Iris pigment epithelial cell (primary cell): ENCODE results near the gene NOTCH1.

ENCODE experiments used
- DNase-seq: peaks from one replicate; pipeline ENCODE4 v3.0.0-alpha.2; 2011; ENCODE audit warnings: low read depth

The NOTCH1 gene

GRCh38 chr9:136531904-136532798, 13.7 kb downstream of the NOTCH1 start:
- no peak for DNase-seq

GRCh38 chr9:136531186-136531903, 14.5 kb downstream of the NOTCH1 start:
- DNase-seq: no peak

DNA sequence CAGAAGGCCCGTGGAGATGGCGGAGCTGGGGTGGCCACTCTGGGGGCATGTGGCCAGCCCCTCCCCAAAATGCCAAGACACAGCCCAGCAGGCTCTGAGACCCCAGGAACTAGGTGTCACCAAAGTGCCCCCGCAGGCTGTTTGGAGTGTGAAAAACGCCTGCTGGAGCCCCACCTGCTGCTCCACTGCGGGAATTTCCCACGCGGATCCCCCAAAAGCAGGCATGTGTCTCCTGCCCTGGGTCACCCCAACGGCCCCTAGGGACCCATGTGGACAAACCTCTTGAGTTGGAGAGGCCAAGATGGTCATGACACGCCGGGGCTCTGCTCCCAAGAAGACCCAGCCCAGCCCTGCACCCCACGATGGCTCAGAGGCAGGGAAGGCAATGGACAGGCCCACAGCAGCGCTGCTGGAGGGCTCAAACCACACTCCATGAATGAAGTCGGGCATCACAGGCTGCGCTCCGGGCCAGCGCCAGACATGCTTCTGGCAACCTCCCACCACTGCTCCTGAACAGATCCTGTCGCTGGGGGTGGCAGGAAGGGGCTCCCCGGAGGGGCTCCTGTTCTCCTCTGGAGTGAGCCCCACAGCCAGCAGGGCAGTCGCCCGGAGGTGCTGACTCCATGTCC, 15.3 kb downstream of the NOTCH1 start:
- no peak for DNase-seq

- DNase-seq: no peak
These were observed 16.1 kb downstream of the NOTCH1 start for GRCh38 chr9:136529516-136530460.

GRCh38 chr9:136528716-136529341, 17.0 kb downstream of the NOTCH1 start:
- no peak for DNase-seq

DNA sequence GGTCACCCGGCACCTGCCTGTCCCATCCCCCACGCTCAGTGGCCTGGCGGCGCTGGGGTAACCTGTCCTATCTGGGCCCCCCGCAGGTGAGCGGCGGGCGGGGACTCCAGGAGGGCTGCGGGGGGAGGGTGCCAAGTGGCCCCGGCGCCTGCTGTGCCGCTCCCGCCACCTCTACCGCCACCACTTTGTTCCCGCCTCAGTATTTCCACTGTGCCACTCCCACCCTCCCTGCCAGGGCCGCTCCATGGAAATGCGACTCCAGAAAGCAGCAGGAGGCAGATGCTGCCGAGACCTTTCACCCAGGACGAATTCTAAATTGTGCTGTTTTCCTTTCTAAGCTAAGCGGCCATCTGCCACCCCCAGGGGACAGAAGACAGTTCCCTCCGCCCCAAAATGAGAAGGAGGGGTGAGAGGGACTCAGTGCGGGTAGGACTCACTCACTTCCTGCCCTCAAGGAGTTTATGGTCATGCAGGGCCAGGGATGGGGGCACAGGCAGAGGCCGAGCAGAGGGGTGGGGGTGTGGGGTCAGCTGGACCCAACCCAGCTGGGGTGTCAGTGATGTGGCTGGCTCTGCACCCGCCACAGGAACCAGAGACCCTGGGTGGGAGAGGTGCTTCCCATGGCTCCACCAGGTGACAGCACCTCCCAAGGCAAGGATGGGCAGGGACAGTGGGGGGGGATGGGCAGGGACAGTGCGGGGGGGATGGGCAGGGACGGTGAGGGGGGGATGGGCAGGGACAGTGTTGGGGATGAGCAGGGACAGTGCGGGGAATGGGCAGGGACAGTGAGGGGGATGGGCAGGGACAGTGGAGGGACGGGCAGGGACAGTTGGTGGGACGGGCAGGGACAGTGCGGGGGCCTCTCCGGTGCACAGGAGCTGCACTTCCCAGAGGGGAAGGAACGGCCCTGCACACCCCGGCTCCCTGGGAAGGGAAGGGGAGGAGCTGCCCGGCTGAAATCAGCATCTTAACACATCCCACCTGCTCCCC, 17.8 kb downstream of the NOTCH1 start:
- no peak for DNase-seq

- no peak for DNase-seq
These were observed 18.7 kb downstream of the NOTCH1 start for GRCh38 chr9:136527131-136527530.

DNA sequence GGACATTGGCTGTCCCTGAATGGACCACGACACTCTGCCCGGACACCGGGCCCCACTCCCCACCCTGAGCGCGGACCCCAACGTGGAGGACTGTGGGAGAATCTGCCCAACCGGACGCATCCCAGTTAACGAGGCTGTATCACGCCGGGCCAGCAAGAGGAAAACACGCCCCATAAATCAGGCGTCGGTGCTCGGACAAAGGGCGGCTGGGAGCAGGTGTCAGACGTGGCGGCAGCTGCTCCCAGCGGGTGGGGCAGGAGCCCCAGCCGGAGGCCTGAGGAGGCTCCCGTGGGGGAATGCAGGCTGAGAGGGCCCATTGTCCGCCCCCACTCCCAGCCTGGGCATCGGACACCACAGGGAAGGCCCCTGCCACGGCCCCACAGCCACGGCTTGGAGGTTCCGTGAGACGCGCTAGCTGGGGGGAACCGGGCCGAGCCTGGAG, 19.2 kb downstream of the NOTCH1 start:
- DNase-seq: no peak

DNA sequence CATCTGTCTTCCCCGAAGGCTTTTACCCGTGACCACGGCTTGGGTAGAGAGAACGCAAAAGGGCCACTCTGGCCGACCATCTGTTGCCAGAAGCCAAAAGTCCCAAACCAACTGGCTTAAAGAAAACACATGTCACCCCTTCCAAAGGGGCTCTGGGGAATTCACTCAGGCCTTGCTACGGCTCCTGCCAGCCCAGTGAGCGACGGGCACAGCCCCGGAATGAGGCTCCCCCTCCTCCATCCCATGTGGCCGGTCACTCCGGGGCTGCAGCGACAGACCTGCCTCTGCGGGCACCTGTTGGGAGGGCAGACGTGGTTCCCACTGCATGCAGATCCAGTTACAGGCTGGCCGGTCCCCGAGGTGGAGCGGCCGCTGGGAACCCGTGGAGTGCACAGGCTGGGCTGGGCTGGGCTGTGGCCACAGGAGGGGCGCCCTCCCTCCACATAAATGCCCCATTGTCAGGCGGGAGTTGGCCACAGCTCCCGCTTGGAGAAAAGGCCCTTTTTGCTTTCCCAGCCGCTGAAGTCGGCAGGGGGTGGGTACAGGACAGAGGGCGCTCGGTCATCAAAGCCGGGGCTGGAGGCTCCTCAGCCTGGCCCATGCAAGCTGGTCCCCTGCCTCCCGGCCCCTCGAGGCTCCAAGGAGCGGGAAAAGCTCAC, 19.9 kb downstream of the NOTCH1 start:
- no peak for DNase-seq

DNA sequence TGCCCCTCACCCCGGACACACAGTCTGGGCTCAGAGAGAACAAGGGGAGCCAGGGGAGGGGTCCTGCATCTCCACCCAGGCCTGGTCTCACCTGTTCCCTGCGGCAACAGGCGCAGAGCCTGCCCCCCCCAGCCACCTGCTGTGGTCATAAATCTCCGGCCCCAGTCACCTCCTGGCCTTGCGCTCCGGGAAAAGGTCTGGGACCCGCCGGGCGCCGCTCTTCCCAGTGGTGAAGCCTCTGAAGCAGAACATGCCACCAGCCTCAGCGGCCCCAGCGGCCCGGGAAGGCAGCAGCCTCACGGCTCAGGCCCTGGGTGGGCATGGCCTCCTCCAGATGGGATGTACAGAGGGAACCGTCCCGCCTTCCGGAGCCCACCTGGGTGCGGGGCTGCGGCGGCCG, 20.6 kb downstream of the NOTCH1 start:
- no peak for DNase-seq

GRCh38 chr9:136522314-136523237, 23.3 kb downstream of the NOTCH1 start:
- DNase-seq: no peak

GRCh38 chr9:136521537-136521936, 24.3 kb downstream of the NOTCH1 start:
- DNase-seq: no peak

DNA sequence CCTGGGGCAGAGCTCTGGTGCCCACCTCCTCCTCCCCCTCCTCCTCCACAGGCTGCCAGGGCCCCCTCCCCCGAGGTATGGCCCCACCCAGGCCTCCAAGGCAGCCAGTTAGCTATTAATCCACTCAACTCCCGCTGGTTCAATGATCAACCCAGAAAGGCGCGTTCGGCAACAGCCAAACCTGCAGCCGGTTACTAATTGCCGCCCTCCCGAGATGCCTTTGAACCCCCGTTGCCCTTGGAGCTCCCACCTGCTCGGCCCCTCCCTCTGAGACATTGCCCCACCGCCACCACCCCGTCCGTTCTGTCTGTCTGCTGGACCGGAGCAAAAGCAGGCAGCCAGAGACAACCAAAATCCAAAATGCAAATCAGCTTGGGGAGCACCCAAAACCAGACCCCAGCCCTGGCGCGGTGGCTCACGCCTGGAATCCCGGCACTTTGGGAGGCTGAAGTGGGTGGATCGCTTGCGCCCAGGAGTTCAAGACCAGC, 25.8 kb downstream of the NOTCH1 start:
- no peak for DNase-seq

- no peak for DNase-seq
These were observed 26.4 kb downstream of the NOTCH1 start for GRCh38 chr9:136519263-136520052.

DNA sequence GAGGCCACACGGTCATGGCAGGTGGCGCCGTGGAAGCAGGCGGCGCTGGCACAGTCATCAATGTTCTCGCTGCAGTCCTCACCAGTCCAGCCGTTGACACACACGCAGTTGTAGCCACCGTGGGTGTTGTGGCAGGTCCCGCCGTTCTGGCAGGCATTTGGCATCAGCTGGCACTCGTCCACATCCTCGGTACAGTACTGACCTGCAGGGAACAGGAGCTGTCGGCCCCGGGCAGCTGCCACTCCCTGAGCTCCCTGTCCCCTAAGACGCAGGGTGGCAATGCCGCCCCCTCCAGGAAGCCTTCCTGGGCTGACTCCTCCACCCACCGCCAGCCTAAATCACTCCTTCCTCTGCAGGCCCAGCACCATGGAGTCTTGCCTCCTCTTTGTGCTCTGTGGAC, 27.2 kb downstream of the NOTCH1 start:
- no peak for DNase-seq

GRCh38 chr9:136517950-136518349, 27.9 kb downstream of the NOTCH1 start:
- no peak for DNase-seq

GRCh38 chr9:136517012-136517743, 28.7 kb downstream of the NOTCH1 start:
- DNase-seq: no peak
